ENCODE data around the gene B4GALT5. TPM values are rescaled to one million over a fixed set of nuclear protein-coding genes. Genes with fewer than 3 reads are reported as not detected.

B4GALT5 gene, protein sequence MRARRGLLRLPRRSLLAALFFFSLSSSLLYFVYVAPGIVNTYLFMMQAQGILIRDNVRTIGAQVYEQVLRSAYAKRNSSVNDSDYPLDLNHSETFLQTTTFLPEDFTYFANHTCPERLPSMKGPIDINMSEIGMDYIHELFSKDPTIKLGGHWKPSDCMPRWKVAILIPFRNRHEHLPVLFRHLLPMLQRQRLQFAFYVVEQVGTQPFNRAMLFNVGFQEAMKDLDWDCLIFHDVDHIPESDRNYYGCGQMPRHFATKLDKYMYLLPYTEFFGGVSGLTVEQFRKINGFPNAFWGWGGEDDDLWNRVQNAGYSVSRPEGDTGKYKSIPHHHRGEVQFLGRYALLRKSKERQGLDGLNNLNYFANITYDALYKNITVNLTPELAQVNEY
- total RNA-seq (ENCODE audit: low replicate concordance), result 12.3 and 20.4 TPM in 2 replicates

DNA sequence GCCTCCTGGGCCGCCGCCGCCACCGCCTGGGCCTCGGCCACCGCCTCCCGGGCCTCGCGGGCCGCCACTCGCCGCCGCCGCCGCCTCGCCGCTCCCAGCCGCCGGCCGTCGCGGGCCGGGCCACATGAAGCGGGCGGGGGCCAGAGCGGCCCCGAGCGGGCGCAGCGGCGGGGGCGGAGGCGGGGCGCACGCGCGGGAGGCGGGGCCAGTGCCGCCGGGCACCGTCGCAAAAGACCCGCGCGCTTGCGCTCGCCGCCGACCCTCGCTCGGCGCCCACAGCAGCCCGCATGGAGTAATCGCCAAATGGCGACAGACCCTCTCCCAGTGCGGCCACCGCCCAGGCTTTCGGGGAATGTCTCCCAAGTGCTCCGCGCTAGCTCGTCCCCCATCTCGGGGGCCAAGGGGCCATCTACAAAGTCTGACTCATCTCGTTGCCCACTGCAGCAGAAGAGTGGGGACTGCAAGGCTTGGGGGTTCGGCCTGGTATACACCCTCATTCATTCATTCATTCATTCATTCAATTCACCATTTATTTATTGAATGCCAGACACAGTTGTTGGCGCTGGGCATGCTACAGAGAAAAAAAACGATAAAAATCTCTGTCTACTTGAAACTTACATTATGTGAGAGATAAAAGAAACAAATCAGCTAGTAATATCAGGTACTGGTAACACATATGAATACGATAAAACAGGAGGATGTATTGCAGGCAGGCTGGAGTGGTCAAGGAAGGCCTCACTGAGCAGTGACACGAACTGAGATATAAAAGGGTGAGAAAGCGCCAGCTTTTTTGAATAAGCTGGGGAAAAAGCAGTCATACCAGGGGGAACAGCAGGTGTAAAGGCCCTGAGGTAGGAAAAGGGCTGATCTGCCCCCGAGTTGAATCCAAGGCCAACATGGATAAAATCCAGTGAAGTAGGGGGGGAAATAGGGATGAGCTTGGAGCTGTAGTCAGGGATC lies at the start of gene B4GALT5:
TSS of gene B4GALT5 (minus strand) at position 126 of the 960 bp plus-strand sequence. CDS start 188 bp downstream, outside the sequence.

Other genes with a start within 250 kb of the B4GALT5 start
- under 0.01 and 0.12 TPM in 2 replicates for gene KCNB1, start 231.2 kb downstream of the B4GALT5 start, total RNA-seq (ENCODE audit: low replicate concordance)
- gene PTGIS, start 145.7 kb downstream of the B4GALT5 start, total RNA-seq (ENCODE audit: low replicate concordance), result 157 and 209 TPM in 2 replicates
- gene SLC9A8, start 99.0 kb upstream of the B4GALT5 start, total RNA-seq (ENCODE audit: low replicate concordance), result 4.1 and 9.5 TPM in 2 replicates
- 0.59 and 0.98 TPM in 2 replicates for gene SPATA2, start 201.7 kb upstream of the B4GALT5 start, total RNA-seq (ENCODE audit: low replicate concordance)
- 40.3 and 76.1 TPM in 2 replicates for gene RNF114, start 222.5 kb upstream of the B4GALT5 start, total RNA-seq (ENCODE audit: low replicate concordance)

All from smooth muscle cell of the coronary artery (primary cell).